Panc1 (cell line): ENCODE measurements around the gene RNF133. TPM values are rescaled to one million over a fixed set of nuclear protein-coding genes. Genes with fewer than 3 reads are reported as not detected.

Experiments
- ATAC-seq: fragments of 200-7000 bp; cut with Tn5 transposase; 2 replicates; pipeline ENCODE4 v1.9.1; 2020; ENCODE audit warnings: mild to moderate bottlenecking, moderate library complexity
- BruUV-seq: library from RNA; stranded (reverse); fragments of 400-500 nt; replicated peaks from 2 replicates; lab custom pipeline; 2021; lab: Mats Ljungman, UMichigan
- CTCF ChIA-PET: fragments of 300-600 bp; sonication (Branson Sonifier 250); formaldehyde crosslinking; loops from one replicate; lab custom pipeline; 2022; ENCODE audit warnings: antibody characterized with exemption; lab: Charles Lee
- POLR2A ChIA-PET: fragments of 300-600 bp; sonication (Branson Sonifier 250); formaldehyde crosslinking; loops from one replicate; lab custom pipeline; 2022; ENCODE audit warnings: antibody characterized with exemption; lab: Charles Lee
- DNase-seq: peaks from one replicate; pipeline ENCODE4 v3.0.0-alpha.2; 2010; ENCODE audit warnings: low read depth, low spot score
- H3K27ac ChIP-seq: 2 replicates; pipeline ENCODE4 v1.5.1; 2011; ENCODE audit warnings: mild to moderate bottlenecking, low read length, inconsistent platforms
- H3K27me3 ChIP-seq: fragments of 200-500 bp; sonication (Bioruptor generic); 2 replicates; pipeline ENCODE4 v1.6.0; 2014; ENCODE audit warnings: low read length, inconsistent platforms; ENCODE audit not compliant: control insufficient read depth, insufficient read depth
- H3K36me3 ChIP-seq: fragments of 200-500 bp; sonication (Bioruptor generic); 2 replicates; pipeline ENCODE4 v1.5.1; 2014; ENCODE audit warnings: inconsistent platforms, mild to moderate bottlenecking, low read length, moderate library complexity; ENCODE audit not compliant: control insufficient read depth, insufficient read depth
- H3K4me1 ChIP-seq: 2 replicates; pipeline ENCODE4 v1.5.1; 2011; ENCODE audit warnings: inconsistent platforms, mild to moderate bottlenecking, low read length, moderate library complexity; ENCODE audit not compliant: control insufficient read depth, insufficient read depth
- H3K4me3 ChIP-seq, 2 experiments: 2 replicates each; pipeline ENCODE4 v1.5.1; 2011 to 2012; ENCODE audit warnings: low read depth in 2 of 2, low read length in 2 of 2, mild to moderate bottlenecking in 2 of 2, inconsistent platforms in 1 of 2, moderate library complexity in 1 of 2
- H3K9me3 ChIP-seq: fragments of 200-500 bp; sonication (Bioruptor generic); 2 replicates; pipeline ENCODE4 v1.5.1; 2014; ENCODE audit warnings: low read depth, mild to moderate bottlenecking, inconsistent platforms, low read length, moderate library complexity; ENCODE audit not compliant: control insufficient read depth, insufficient read depth
- POLR2AphosphoS5 ChIP-seq: IDR thresholded peaks from 2 replicates; pipeline ENCODE4 v1.6.1; 2012; ENCODE audit warnings: mild to moderate bottlenecking, low read depth, low read length, moderate library complexity
- SIN3A ChIP-seq: IDR thresholded peaks from 2 replicates; pipeline ENCODE4 v1.6.1; 2012; ENCODE audit warnings: low read depth, mild to moderate bottlenecking, low read length, moderate library complexity, borderline replicate concordance; ENCODE audit not compliant: insufficient read depth
- TCF7L2 ChIP-seq: IDR thresholded peaks from 2 replicates; pipeline ENCODE4 v1.6.1; 2011; ENCODE audit warnings: mild to moderate bottlenecking, low read depth, low read length, inconsistent platforms
- in situ Hi-C: cut with HindIII; loops from 2 replicates; pipeline ENCODE4 v1.10.0; 2016; ENCODE audit warnings: low sequenced_read_pairs, low pct_unique_long_range_greater_than_20kb
- intact Hi-C: fragments of 100-400 bp; cut with micrococcal nuclease; formaldehyde crosslinking; loops from one replicate; pipeline ENCODE4 v1.10.0; 2022; ENCODE audit not compliant: unreplicated experiment
- total RNA-seq: library from RNA; stranded (reverse); gene quantifications from one replicate; pipeline ENCODE4 v1.2.1, GENCODE V29; 2021; ENCODE audit not compliant: unreplicated experiment
- TF ChIP-seq, protein P1 (sequence below): fragments of 450-650 bp; IDR thresholded peaks from 2 replicates; pipeline ENCODE4 v1.5.1; 2017; ENCODE audit warnings: mild to moderate bottlenecking
- TF ChIP-seq, protein P2 (sequence below), 2 experiments: IDR thresholded peaks; 2 replicates each; pipeline ENCODE4 v1.6.1; 2011 to 2012; ENCODE audit warnings: low read depth in 2 of 2, control low read depth in 1 of 2, low read length in 1 of 2, mild to moderate bottlenecking in 1 of 2, moderate library complexity in 1 of 2; ENCODE audit not compliant: insufficient read depth in 1 of 2

The RNF133 gene
- total RNA-seq, 1 experiment from 2014 or later: not detected

DNA sequence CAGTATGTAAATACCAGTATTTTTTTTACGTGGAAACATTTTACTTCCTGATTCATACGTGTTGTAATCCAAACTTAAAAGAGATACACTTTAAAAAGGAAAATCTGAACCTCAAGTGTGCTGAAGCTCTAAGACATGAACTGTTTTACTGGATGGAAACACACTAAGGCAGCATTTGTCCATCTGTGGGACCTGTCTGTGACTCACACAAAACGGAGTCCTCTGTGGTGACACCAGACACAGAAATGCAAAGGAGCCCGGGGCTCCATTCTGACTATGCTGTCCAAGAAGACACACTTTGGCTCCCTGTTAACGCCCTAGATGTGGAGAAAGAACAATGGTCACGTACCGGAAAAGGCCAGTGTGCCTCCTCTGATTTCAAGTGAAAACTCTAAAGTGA is 23.9 kb downstream of the RNF133 start:
- CTCF ChIA-PET: no interaction called here
- DNase-seq: no peak
- H3K4me3 ChIP-seq: no peak overlapping the region
- in situ Hi-C loops: no loop called here
- no peaks in the 10 kb centered on the region for H3K4me1 ChIP-seq
- no peaks in the 10 kb centered on the region for H3K27me3 ChIP-seq
- no peaks in the 10 kb centered on the region for H3K9me3 ChIP-seq
- no peak for ATAC-seq
- POLR2A ChIA-PET: no interaction called here
- no peak overlapping the region for H3K27ac ChIP-seq
- TF ChIP-seq POLR2AphosphoS5: no peak
- TF ChIP-seq TCF7L2: no peak
- TF ChIP-seq SIN3A: no peak
- TF ChIP-seq, protein P1, sequence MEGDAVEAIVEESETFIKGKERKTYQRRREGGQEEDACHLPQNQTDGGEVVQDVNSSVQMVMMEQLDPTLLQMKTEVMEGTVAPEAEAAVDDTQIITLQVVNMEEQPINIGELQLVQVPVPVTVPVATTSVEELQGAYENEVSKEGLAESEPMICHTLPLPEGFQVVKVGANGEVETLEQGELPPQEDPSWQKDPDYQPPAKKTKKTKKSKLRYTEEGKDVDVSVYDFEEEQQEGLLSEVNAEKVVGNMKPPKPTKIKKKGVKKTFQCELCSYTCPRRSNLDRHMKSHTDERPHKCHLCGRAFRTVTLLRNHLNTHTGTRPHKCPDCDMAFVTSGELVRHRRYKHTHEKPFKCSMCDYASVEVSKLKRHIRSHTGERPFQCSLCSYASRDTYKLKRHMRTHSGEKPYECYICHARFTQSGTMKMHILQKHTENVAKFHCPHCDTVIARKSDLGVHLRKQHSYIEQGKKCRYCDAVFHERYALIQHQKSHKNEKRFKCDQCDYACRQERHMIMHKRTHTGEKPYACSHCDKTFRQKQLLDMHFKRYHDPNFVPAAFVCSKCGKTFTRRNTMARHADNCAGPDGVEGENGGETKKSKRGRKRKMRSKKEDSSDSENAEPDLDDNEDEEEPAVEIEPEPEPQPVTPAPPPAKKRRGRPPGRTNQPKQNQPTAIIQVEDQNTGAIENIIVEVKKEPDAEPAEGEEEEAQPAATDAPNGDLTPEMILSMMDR: no peak
- TF ChIP-seq, protein P2, sequence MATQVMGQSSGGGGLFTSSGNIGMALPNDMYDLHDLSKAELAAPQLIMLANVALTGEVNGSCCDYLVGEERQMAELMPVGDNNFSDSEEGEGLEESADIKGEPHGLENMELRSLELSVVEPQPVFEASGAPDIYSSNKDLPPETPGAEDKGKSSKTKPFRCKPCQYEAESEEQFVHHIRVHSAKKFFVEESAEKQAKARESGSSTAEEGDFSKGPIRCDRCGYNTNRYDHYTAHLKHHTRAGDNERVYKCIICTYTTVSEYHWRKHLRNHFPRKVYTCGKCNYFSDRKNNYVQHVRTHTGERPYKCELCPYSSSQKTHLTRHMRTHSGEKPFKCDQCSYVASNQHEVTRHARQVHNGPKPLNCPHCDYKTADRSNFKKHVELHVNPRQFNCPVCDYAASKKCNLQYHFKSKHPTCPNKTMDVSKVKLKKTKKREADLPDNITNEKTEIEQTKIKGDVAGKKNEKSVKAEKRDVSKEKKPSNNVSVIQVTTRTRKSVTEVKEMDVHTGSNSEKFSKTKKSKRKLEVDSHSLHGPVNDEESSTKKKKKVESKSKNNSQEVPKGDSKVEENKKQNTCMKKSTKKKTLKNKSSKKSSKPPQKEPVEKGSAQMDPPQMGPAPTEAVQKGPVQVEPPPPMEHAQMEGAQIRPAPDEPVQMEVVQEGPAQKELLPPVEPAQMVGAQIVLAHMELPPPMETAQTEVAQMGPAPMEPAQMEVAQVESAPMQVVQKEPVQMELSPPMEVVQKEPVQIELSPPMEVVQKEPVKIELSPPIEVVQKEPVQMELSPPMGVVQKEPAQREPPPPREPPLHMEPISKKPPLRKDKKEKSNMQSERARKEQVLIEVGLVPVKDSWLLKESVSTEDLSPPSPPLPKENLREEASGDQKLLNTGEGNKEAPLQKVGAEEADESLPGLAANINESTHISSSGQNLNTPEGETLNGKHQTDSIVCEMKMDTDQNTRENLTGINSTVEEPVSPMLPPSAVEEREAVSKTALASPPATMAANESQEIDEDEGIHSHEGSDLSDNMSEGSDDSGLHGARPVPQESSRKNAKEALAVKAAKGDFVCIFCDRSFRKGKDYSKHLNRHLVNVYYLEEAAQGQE (IDR thresholded peaks at IDR 0.05; ENCODE audit: insufficient read depth in 1 of 2, low read depth in 2 of 2, low read length in 1 of 2): no peak
- BruUV-seq: no TSS peak
- no peaks in the 10 kb centered on the region for H3K36me3 ChIP-seq
- intact Hi-C loops: no loop called here

DNA sequence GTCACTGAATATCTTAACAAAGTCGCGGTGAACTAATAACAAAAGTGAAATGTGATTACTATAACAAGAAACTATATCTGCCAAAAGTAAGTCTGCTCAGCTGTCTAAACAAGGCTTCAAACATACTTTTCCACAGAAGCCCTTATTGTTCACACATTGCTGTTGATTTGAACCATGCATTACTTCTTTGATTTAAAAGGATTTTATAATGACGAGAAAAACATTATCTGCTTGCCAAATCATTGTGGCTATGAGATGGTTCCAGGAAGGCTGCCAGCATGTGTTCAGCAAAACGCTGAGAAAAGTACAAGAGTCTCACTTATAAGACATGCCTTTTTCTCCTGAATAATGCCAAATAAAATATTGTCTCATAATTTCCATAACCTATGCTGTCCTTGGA is 24.4 kb downstream of the RNF133 start:
- DNase-seq (no peak), ATAC-seq (no peak)
- no peak overlapping the region for H3K27ac ChIP-seq
- no peaks in the 10 kb centered on the region for H3K9me3 ChIP-seq
- TF ChIP-seq SIN3A (no peak), TCF7L2 (no peak), POLR2AphosphoS5 (no peak)
- TF ChIP-seq, protein P2 (IDR thresholded peaks at IDR 0.05; ENCODE audit: insufficient read depth in 1 of 2, low read depth in 2 of 2, low read length in 1 of 2): no peak
- TF ChIP-seq, protein P1: no peak
- ChIA-PET CTCF (no interaction called here), POLR2A (no interaction called here)
- no TSS peak for BruUV-seq
- no peaks in the 10 kb centered on the region for H3K36me3 ChIP-seq
- no peak overlapping the region for H3K4me3 ChIP-seq
- intact Hi-C loops: no loop called here
- in situ Hi-C loops: no loop called here
- no peaks in the 10 kb centered on the region for H3K4me1 ChIP-seq
- no peaks in the 10 kb centered on the region for H3K27me3 ChIP-seq
